GM21528 (cell line): ENCODE measurements around the gene CNST.
"Not testable (repeated sequence)": the region's sequence is repeated elsewhere in the genome, so short reads cannot be mapped to it uniquely, and the experiment has no call there.

Experiments used
- ATAC-seq: cut with Tn5 transposase; IDR thresholded peaks from one replicate; pipeline ENCODE4 v1.9.1; 2021; ENCODE audit warnings: mild to moderate bottlenecking, moderate library complexity; ENCODE audit not compliant: unreplicated experiment, low FRiP score

Gene CNST

GRCh38 chr1:246558041-246558440 is 8.2 kb upstream of the CNST start:
- no peak for ATAC-seq

GRCh38 chr1:246559310-246559709 is 6.9 kb upstream of the CNST start:
- no peak for ATAC-seq

- ATAC-seq: not testable (repeated sequence)
Observed at GRCh38 chr1:246560833-246561232, 5.4 kb upstream of the CNST start.

- ATAC-seq: no peak
Observed at GRCh38 chr1:246564839-246565750, 1.2 kb upstream of the CNST start.

DNA sequence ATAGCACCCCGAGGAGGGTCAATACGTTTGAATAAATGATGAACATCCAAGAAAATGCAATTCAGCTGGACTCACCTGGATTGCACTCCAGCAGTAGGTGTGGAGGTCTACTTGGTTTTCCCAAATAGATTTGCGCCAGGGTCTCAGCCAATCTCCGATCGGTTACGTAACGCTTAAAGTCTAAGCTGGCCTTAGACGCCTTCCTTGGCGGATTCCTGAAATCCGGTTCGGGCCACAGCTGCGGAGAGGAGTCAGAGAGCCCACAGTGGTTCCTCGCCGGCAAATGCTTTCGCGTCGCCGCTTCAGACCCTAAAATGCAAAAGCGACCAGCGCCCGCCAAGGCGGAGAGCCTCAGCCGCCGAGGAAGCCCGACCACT is 517 bp upstream of the CNST start:
- no peak for ATAC-seq

DNA sequence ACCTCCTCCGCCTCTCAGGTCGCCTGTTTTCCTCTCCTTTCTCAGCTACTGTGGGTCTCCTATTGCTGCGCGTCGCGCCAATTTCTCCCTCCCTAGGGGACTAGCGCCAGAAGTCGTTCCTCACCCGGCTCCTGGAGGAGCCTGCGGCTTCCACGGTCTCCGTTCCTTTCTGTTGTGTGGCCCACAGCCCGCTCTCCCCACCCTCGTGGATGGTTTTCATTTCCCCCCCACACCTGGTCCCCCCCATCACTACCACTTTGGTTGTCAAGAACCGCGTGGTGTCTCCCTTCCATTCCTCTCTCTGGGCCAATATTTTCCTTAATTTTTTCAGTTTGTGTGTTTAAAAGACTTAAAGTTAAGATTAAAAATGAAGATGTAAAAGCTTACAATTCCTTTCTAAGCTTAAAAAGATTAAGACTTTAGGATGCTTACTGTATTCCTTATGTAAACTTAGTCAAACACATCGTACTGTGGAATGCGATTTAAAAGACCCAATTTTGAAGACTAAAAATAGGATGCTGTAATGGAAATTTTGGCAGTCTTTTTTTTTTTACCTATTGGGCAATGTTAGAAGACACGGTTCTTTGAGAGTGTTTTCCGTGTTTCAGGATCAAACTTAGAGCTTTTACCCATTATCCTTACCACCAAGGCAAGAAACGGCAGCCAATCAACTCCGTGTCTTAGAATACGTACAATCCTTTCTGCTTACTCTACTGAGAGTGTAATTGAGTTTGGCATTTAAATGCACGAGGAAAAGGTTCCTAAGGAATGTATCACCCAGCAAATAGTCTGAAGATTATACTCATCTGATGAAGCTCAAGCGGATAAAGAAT is 773 bp downstream of the CNST start:
- ATAC-seq: peak; percentile 29

DNA sequence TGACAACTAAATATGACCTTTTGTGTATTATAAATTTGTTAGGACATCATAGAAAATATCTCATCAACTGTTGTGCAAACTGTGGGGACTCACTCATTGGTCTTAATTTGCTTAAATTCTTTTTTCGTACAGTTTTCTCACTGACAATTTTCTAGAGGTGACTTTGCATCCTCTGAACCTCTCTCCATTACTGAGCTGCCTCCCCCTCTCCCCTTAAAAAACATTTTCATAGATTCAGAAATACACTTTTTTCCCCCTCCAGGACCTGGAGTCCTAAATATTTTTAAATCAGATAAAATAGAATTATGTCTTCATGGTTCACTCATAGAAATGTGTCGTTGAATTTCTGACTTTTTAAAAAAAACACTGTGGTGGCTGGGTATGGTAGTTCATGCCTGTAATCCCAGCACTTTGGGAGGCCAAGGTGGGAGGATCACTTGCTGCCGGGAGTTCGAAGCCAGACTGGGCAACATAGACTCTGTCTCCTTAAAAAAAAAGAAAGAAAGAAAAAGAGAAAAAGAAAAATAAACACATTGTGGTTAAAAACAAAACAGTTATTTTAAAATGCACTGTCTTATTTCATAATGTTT is 1.5 kb downstream of the CNST start:
- no peak for ATAC-seq

GRCh38 chr1:246569248-246570238 is 3.3 kb downstream of the CNST start:
- no peak for ATAC-seq

DNA sequence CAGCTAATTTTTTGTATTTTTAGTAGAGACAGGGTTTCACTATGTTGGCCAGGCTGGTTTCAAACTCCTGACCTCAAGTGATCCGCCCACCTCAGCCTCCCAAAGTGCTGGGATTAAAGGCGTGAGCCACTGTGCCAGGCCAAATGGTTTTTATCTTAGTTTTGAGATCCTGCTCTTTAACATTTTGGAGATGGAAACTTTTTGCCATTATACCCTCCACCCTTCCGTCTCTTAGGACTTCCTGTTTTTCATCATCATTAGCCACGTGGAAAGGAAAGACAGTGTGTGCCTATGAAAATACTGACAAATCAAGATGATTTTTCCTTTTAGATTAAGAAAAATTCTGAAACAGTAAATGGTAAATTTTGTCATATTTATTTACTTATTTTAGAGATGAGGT is 5.1 kb downstream of the CNST start:
- ATAC-seq: not testable (repeated sequence)

- ATAC-seq: no peak
Observed at GRCh38 chr1:246571953-246572352, 5.7 kb downstream of the CNST start.

DNA sequence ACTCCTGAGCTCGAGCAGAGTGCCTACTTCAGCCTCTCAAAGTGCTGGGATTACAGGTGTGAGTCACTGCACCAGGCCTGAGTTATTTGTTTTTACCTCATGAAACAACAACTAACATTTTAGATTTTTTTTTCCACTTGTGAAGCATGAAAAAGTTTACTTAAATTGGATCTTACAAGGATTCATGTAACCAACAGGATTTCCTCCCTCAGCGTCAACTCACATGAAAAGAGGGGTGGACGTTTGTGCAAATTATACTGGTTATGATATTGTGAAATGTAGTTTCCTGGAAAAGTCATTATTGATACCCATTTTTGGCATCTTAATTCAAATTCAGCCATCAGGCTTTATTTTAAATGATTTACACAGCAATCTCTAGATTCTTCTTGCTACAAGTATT is 6.5 kb downstream of the CNST start:
- no peak for ATAC-seq

DNA sequence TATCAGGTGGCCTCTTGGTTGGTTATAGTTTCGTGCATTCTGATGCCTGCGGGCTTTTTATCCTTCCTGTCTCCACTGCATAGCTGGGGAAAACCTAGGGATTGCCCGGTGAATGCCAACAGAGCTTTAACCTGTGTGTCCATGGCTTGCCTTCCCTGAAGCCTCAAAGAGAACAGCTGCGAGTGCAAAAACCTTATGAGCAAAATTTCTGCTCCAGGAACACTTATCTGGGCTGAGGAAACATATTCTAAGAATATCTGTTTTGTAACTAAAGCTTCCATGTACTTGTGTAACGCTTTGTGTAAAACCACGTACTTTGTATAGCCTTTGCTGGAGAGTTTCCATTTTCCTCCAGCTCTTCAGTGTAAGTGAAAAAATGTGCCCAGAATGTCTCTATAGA is 7.2 kb downstream of the CNST start:
- ATAC-seq: no peak

DNA sequence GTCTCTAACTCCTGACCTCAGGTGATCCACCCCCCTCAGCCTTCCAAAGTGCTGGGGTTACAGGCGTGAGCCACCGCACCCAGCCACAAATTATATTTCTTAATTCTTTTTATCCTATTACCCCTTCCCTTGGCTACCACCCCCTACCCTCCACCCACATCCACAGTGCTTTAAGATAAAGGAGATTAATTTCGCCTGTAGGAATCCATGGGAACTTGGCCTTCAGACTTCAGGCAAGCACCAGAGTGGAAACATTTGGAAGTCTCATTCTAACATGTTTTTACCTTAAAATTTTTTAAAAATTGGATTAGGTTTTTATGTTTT is 10.4 kb downstream of the CNST start:
- no peak for ATAC-seq

GRCh38 chr1:246577082-246577719 is 10.9 kb downstream of the CNST start:
- ATAC-seq: no peak

GRCh38 chr1:246577720-246578106 is 11.5 kb downstream of the CNST start:
- ATAC-seq: no peak

- ATAC-seq: peak; percentile 83
Observed at GRCh38 chr1:246579818-246580217, 13.6 kb downstream of the CNST start.

DNA sequence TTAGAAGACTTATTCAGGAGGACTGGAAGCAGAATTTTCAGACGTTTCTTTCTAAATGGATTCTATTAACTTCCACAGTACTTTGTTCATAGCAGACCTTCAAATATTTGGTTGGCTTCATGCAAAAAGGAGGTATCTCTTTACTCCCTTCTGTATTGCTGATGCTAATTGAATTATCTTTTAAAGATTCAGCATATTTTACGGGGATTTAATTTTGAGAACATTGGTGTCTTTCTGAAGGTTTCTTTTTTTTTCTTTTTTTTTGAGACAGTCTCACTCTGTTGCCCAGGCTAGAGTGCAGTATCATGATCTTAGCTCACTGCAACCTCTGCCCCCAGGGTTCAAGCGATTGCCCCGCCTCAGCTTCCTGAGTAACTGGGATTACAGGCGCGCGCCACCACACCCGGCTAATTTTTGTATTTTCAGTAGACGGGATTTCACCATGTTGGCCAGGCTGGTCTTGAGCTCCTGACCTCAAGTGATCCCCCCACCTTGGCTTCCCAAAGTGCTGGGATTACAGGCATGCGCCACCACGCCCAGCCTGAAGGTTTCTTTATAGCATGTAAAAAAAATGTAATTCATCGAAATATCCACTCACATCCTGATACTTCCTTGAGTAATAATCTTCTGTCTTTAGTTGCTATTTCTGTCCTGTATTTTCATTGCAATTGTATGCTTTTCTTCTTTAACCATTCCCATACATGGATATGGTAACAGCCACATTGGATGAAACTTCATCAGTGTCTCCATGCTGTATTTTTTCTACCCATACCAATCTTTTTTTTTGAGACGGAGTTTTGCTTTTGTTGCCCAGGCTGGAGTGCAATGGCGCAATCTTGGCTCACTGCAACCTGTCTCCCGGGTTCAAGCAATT is 14.5 kb downstream of the CNST start:
- ATAC-seq: no peak

DNA sequence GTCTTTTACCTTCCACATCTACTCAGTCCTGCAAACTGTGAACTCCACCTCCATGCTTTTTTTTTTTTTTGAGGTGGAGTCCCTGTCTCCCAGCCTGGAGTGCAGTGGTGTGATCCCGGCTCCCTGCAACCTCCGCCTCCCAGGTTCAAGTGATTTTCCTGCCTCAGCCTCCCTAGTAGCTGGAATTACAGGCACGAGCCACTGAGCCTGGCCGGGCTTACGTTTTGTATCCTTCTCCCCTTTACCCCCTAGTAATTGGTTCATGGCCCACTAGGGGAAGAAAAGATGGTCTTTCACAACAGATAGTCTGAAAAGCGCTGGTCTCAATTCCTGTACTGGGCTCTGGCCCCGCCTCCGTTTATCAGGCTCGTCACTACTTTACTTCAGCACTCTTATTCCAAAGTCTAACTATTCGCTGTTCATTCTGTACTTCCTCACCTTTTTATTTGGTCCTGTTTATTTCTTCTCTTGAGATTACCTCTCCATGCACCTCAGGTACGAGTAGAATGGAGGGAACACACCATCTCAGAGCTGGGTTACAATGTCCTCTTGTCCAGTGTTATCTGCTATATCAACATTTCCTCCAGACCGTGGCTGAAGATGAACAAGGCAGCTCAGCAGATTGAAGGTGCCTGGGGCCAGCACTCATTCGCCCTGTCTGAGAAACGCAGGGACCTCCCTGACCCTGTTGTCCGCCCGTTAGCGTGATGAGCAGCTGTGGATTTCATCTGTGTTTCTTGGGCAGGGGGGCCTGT is 16.2 kb downstream of the CNST start:
- ATAC-seq: no peak
